GM18519 (cell line): Measurements from ENCODE around the gene USE1.
"Not testable (repeated sequence)": the region's sequence is repeated elsewhere in the genome, so short reads cannot be mapped to it uniquely, and the experiment has no call there.

ENCODE experiments used
- ATAC-seq: cut with Tn5 transposase; IDR thresholded peaks from one replicate; pipeline ENCODE4 v1.9.1; 2021; ENCODE audit warnings: mild to moderate bottlenecking, moderate library complexity; ENCODE audit not compliant: unreplicated experiment, low FRiP score

USE1 gene, protein sequence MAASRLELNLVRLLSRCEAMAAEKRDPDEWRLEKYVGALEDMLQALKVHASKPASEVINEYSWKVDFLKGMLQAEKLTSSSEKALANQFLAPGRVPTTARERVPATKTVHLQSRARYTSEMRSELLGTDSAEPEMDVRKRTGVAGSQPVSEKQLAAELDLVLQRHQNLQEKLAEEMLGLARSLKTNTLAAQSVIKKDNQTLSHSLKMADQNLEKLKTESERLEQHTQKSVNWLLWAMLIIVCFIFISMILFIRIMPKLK

GRCh38 chr19:17215127-17215971, at the start of gene USE1:
Gene USE1 (plus strand): TSS chr19:17215357. CDS start chr19:17215406, 49 bp downstream.
- ATAC-seq, result no peak

- no peak for ATAC-seq
Measured at GRCh38 chr19:17165715-17166114, 49.4 kb upstream of the USE1 start.

DNA sequence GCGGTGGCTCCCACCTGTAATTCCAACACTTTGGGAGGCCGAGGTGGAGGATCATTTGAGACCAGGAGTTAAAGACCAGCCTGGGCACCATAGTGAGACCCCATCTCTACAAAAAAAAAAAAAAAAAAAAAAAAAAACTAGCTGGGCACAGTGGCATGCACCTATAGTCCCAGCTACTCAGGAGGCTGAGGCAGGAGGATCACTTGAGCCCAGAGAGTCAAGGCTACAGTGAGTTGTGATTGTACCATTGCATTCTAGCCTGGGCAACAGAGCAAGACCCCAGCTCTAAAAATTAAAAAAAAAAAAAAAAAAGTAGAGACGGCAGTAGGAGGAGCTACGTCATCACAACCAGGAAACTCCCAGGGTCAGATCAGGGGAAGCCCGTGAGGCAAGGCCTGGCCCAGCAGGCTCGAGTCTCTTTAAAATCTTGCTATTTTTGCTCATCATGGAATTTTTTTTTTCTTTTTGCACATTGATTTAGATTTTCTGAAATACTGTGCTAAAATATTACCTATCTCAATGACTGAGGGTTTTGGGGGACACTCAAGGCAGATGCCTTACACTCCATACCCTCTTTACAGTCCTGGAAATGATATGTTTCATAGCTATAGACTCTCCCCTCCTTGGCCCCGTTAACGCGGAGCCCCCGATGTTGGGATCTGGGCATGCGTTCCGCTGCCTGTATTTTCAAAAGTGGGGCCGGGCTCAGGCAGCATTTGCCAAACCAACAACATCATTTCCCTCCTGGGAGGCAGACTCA, 44.4 kb upstream of the USE1 start:
- ATAC-seq, result no peak

GRCh38 chr19:17171874-17172273, 43.3 kb upstream of the USE1 start:
- ATAC-seq, result no peak

- ATAC-seq, result no peak
Measured at GRCh38 chr19:17172624-17173345, 42.4 kb upstream of the USE1 start.

DNA sequence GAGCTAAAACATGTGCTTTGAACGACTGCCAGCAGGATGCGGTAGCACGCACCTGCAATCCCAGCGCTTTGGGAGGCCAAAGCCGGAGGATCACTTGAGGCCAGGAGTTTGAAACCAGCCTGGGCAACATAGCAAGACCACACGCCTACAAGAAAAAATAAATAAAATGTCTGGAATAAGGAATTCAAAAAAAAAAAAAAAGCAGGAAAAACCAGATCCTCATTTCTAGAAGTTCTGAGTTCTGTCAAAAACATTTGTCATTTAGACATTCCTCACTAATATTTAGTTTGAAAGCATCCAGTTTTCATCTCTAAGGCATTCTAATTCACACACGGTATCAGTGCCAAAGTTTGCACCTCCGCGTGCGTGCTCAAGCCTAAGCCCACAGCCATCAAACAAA, 36.9 kb upstream of the USE1 start:
- ATAC-seq, result no peak

GRCh38 chr19:17180997-17181702, 34.0 kb upstream of the USE1 start:
- no peak for ATAC-seq

GRCh38 chr19:17183271-17183761, 31.8 kb upstream of the USE1 start:
- ATAC-seq, result no peak

DNA sequence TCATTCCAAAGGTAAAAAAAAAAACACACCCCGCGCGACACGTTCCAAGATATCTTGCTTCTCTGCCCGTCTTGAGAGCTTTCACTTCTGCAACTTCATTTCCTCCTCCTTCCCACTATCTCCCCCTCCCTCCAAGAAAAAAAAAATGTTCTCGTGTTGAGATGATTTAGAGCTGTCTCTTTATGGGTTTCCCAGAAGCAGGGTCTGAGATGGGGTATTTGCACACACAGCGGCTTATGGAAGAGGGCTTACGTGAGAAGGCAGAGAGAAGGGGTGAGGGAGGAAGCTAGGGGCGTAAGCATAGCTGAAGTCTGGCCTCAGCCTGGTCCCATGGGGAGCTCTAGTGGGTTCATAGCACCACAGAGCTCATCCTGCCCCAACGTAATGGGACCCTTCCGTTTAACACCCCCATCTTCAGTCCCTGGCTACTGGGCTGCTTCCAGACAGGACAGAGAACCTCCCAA, 31.3 kb upstream of the USE1 start:
- no peak for ATAC-seq

DNA sequence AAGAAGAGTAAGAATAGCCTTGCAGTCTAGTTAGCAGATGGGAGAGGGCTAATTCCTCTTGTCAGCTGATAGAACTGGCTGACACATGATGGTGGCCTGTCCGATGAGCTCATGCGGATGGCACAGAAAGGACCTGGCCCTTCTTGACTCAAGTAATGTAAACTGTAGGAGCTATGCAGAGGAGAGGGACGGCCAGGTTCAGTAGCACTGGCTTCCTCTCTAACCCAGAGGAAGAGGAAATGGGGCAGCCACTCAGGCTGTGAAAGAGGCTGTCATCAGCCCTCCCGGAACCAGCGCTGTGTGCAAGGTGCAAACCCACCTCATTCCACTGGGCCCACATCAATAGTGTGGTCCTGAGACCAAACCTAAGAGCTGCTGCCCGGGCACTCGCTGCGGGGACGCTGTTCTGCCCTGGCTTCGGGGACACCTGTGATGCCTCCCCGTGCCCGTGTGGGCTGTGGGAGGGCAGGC, 30.8 kb upstream of the USE1 start:
- ATAC-seq, result no peak

DNA sequence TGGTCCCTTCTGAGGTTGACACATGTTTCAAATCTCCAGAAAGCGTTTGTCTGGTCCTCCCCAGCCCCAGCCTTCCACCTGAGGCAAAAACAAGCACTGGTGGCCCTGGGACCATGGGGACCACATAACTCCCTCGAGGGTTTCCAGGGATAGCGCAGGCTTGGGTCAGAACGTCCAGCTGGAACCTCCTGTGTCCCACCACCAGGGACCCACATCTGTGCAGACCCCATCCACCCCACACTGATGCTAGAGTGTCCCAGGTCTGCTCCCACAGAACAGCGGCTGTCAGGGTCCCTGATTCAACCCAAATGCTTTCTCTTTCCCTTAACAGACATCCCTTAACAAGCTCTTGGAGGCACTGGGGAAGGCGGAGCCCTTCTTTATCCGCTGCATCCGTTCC, 29.6 kb upstream of the USE1 start:
- ATAC-seq, result no peak

DNA sequence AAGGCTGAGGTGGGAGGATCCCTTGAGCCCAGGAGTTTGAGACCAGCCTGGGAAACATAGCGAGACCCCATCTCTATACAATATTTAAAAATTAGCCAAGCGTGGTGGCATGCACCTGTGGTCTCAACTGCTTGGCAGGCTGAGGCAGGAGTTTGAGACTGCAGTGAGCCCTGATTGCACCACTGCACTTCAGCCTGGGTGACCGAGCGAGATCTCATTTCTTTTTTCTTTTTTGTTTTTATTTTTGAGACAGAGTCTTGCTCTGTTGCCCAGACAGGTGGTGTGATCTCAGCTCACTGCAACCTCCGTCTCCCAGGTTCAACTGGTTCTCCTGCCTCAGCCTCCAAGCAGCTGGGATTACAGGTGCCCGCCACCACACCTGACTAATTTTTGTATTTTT, 23.4 kb upstream of the USE1 start:
- ATAC-seq, result not testable (repeated sequence)

GRCh38 chr19:17192751-17193150, 22.4 kb upstream of the USE1 start:
- ATAC-seq, result no peak

GRCh38 chr19:17194608-17195007, 20.5 kb upstream of the USE1 start:
- ATAC-seq, result no peak

- no peak for ATAC-seq
Measured at GRCh38 chr19:17195106-17195505, 20.1 kb upstream of the USE1 start.

GRCh38 chr19:17196610-17197009, 18.5 kb upstream of the USE1 start:
- ATAC-seq, result no peak

DNA sequence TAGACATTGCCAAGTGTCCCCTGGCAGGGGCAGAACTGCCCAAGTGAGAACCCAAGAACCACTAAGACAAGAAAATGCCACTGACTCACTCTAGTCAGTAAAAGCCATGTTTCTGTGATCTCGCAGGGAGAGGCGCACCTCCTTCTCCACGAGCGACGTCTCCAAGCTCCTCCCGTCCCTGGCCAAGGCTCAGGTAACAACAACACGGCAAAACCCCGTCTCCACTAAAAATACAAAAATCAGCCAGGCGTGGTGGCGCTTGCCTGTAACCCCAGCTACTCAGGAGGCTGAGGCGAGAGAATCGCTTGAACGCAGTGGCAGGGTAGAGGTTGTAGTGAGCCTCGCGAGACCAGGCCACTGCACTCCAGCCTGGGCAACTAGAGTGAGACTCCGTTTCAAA, 17.5 kb upstream of the USE1 start:
- no peak for ATAC-seq

GRCh38 chr19:17200408-17201079, 14.6 kb upstream of the USE1 start:
- no peak for ATAC-seq

- ATAC-seq, result no peak
Measured at GRCh38 chr19:17202249-17202648, 12.9 kb upstream of the USE1 start.
